ENCODE results near the gene LPCAT4.
"Not testable (repeated sequence)": the region's sequence is repeated elsewhere in the genome, so short reads cannot be mapped to it uniquely, and the experiment has no call there.

LPCAT4 gene, protein sequence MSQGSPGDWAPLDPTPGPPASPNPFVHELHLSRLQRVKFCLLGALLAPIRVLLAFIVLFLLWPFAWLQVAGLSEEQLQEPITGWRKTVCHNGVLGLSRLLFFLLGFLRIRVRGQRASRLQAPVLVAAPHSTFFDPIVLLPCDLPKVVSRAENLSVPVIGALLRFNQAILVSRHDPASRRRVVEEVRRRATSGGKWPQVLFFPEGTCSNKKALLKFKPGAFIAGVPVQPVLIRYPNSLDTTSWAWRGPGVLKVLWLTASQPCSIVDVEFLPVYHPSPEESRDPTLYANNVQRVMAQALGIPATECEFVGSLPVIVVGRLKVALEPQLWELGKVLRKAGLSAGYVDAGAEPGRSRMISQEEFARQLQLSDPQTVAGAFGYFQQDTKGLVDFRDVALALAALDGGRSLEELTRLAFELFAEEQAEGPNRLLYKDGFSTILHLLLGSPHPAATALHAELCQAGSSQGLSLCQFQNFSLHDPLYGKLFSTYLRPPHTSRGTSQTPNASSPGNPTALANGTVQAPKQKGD

DNA sequence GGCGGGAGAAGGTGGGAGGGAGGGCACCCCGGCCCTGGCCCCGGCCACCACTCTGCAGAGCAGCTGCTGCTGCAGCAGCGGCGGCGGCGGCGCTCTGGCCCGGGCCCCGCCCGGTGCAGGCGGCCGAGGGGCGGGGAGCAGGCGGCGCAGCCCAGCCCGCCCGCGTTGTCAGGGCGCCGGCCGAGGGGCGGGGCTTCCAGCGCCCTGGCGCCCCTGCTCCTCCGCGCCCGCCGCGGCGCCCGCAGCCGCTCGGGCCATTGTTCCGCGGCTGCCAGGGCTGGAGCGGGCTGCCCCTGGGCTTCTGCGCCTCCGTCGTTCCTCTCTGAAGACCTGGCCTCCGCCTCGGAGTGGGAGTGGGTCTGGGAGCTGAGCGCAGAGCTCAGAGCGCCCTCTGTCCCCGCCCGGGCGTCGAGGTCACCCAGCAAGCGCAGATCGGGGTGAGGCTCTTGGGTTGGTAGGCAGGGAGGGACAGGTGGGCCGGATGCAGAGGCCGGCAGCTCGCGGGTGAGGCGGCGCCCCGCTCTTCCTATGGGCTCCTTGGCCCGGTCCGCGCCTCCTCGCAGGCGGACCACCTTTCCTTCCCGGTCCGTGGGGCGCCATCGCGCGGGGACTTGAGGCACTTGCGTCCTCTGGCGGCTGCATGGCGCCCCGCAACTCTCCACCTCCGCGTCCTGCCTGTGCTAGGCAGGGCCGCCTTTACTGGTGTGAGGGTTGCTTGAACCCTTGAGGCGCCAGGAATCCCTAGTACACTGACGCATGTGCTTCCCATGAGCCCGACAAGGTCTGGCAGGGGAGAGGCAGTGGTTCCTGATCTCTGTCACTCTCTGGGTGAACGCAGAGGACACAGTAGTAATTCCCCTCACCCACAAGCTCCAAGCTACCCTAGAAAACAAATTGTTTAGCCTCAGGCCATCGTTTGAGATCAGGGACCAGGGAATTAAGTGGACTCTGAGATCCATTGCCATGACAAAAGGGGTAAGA lies at the start of gene LPCAT4:
Gene LPCAT4 (minus strand): TSS at position 96 of the 981 bp plus-strand sequence. CDS start 96 bp downstream, outside the sequence.
- DNase-seq = peak; percentile 80 to 93

DNA sequence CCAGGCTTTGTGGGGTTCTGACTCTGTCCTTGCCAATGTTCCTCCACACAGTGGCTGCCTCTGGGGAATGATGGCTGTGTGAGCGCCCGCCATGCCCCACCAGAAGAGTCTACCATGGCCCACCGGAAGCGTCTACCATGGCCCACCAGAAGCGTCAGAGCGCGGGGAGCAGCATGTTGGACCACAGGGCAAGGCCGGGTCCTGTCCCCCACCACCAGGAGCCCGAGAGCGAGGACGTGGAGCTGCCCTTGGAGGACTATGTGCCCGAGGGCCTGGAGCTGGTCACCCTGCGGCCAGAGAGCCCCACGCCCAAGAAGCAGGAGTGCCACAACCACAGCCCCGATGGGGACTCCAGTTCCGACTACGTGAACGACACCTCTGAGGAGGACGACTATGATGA lies 42.5 kb upstream of the LPCAT4 start:
- DNase-seq = not testable (repeated sequence)

DNA sequence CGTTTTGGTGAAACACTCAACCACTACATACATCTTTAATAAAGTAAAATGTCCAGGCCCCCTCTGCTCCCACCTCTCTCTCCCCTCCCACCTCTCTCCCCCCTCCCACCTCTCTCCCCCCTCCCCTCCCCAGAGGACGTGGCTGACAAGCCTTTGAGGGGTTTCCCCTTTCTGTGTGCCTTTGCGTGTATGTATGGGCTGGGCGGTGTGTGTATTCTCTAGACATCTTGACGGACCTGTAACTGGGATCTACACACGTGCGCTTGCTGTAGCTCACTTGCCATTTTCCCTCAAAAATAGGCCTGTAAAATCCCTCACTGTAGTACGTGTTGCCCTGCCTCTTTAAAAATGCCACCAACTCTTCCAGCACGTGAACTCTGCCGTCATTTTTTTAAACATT lies 42.0 kb upstream of the LPCAT4 start:
- not testable (repeated sequence) for DNase-seq

DNA sequence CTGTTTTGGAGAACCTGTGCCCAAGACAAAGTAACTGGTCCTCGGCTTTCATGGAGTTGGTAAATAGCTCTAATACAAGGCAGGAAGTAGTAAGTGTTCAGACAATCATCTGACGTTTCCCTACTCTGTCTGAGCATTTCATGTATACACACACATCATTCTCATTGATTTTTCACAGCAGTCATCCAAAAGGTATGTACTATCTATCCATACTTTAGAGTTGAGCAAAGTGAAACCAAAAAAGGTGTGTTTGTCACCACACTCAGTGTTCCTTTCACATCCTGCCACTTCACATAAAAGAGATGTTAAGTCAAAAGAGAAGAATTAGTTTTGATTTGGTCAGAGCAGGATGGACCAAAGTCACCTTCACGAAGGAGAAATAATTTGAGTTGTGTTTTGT lies 36.9 kb upstream of the LPCAT4 start:
- DNase-seq = not testable (repeated sequence)

DNA sequence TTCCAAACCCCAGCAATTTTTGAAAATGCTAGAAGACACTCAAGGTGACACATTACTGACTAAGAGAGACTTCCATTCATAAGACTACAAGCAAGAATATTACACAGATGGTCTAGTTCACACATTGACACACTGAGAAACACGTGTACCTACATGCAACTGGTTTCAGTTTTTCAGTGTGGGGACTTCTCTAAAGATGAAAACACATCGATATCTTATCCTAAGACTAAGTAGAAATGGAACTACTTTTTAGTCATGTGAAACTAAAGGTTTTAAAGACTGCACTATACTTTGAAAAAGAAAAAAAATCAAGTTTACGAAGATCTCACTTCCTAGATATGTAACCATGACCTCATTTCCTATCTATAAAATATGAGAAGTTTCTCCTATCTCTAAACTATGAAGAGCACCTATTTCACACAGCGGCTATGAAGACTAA lies 36.2 kb upstream of the LPCAT4 start:
- DNase-seq = not testable (repeated sequence)

DNA sequence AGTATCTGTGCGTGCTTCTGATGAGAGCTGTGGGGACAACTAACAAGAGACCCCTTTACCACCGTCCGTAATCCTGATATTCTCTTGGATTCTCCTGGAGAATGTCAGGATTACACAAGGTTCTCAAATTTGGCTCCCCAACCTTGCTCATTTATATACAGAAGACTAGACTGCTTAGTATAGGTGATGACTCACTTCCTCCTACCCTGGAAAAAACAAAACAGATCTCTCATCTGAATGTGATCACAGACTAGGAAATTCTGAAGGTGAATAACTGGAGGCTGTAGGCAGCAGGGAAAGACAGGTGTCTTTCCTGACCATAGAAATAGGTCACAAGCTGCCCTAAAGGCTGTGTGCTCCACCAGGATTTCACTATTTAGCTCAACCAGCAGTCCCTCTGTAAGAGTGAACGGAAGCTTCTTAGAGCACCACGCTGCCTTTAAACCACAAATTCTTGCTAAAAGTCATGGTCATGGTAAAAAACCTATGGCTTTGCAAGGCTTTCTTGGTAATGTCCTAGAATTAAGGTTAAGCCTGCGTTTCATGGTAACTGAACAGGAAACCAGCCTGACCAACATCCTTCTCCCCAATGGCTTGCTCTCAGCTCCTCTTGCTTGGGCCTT lies 30.8 kb upstream of the LPCAT4 start:
- not testable (repeated sequence) for DNase-seq

DNA sequence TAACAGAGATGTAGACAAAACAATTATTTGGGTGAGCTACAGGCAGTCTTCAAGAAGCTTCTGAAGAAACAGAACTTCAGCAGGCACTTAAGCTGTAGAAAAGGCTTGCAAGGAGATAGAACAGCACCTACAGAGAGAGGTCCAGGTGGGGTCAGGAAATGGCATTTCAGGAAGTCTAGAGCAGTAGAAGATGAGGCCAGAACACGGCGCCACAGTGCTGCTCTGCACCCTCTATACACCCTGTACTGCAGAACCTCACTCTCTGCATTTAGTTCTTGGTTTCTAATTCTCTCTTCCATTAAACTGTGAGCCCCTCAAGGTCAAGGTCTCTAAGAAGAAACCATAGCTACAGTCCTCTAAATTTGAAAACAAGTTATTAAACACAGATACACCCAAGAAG lies 26.0 kb upstream of the LPCAT4 start:
- not testable (repeated sequence) for DNase-seq

DNA sequence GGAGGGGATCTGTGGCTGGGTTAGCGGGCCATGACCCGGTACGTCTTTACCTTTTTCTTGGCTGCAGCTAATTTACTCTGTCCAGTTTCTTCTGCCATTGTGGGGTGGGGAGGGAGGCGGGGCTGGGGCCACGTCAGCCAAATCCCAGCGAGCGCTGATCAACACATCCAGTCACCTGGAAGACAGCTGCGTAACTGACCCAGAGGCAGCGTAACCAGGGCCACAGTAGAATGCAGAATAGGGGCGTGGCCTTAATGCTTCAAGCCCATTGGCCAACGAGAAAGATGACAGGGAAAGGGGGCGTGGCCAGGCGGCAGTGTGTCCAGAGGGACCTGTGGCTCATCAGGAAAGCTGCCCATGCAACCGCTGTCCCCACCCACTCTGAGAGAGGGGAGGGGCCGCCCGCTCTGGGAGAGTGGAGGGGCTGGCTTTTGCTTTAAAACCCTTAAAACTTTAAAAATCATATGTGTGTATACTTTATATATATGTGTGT lies 22.6 kb upstream of the LPCAT4 start:
- DNase-seq = not testable (repeated sequence)

DNA sequence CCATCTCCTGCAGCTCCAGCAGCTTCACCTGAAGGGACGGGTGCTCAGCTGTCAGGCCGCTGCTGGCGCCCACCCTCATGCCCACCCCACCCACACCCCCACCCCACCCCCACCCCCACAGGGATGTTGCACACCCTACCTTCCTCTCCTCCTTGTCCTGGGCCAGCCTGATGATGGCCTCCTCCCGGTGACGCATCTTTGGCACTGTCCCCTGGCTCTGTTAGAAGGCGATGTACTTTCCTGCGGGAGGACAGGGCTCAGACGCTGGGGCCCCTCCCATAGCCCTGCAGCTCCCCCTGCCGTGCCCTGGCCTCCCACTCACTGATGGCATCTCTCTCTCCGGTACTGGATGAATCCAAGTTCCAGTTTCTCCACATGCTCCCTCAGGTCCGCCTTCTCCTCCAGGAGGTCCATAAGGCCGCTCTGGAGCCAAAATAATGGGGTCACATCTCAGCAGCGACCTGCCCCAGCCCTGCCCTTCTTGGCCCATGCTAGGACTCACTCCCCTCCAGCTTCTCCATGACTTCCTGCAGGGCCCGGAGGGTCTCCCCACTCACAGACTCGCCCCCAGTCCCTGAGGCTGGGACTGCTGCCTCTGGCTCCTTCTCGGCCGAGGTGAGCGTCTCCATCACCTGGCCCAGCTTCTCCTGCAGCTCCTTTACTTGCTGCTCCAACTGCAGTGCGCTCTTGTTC lies 15.0 kb upstream of the LPCAT4 start:
- DNase-seq = not testable (repeated sequence)

DNA sequence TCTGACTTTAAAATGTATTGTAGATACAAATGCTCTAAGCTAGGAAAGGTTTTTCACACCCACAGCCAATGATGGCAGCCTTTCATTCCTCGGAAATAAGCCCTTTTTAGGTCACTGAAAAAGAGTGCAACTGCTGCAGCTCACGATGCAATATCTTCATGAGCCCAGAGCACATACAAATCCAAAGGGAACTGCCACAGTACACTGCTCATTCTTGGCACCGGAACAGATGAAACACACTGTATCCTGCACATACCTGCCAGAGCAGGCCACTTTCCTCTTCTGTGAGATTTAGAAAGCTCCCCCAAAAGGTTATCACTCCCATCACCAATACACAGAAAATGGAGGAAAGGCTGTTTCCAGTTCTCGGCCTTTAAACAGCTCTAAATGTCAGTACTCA lies 13.5 kb upstream of the LPCAT4 start:
- not testable (repeated sequence) for DNase-seq

DNA sequence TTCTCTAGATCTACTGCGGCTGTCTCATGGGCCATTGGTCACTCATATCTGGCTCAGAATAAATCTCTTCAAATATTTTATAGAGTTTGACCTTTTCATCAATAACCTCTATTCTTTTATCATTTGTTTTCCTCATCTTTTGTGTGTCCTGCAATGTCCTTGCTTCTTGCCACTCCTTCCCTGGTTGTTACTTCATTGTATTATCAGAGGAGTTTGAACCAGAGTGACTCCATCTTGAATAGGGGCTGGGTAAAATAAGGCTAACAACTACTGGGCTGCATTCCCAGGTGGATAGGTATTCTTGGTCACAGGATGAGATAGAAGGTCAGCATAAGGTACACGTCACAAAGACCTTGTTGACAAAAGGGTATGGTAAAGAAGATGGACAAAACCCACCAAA lies 9.9 kb upstream of the LPCAT4 start:
- no peak for DNase-seq

DNA sequence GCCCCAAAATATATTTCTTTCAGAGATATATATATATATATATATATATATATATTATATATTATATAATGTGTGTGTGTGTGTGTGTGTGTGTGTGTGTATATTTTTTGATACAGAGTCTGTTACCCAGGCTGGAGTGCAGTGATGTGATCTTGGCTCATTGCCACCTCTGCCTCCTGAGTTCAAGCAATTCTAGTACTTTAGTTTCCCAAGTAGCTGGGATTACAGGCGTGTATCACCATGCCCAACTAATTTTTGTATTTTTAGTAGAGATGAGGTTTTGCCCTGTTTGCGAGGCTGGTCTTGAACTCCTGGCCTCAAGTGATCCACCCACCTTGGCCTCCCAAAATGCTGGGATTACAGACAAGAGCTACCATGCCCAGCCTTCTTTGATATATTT lies 8.5 kb upstream of the LPCAT4 start:
- DNase-seq = not testable (repeated sequence)

DNA sequence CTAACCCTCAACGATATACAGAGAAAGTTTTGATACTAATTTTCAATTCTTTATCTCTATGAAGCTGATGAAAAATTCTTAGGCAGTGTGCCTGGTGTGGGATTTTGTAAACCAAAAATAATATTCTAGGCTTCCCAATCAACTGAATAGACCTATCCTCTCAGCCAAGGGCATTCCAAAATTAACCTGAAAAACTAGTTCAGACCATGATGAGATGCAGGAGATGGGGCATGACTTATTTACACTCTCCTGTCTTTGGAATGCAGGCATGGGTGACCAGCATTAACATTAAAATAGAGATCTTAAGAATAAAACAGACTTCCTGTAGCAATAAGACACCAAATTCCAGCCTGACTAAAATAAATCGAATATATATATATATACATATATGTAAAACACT lies 7.8 kb upstream of the LPCAT4 start:
- DNase-seq = no peak

DNA sequence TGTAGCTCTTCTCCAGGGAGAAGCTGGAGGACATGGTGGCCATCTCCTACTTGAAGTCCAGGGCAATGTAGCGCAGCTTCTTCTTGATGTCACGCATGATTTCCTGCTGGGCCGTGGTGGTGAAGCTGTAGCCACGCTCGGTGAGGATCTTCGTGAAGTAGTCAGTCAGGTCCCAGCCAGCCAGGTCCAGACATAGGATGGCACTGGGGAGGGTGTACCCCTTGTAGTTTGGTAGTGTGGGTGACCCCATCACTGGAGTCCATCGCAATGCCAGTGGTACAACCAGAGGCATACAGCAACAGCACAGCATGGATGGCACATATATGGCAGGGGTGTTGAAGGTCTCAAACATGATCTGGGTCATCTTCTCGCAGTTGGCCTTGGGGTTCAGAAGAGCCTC lies 7.0 kb upstream of the LPCAT4 start:
- DNase-seq = no peak

DNA sequence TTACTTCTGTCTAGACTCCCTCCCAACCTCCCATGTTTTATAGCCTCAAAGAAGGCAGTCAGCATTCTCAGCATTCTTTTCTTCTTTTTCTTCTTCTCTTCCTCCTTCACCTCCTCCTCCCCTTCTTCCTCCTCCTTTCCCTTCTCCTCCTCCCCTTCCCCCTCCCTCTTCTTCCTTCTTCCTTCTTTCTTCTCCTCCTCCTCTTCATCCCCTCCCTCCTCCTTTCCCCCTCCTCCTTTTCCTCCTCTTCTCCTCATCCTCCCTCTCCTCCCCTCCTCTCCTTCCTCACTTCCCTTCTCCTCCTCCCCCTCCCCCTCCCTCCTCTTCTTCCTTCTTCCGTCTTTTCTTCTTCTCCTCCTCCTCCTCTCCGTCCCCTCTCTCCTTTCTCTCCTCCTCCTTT lies 3.6 kb upstream of the LPCAT4 start:
- DNase-seq = no peak

DNA sequence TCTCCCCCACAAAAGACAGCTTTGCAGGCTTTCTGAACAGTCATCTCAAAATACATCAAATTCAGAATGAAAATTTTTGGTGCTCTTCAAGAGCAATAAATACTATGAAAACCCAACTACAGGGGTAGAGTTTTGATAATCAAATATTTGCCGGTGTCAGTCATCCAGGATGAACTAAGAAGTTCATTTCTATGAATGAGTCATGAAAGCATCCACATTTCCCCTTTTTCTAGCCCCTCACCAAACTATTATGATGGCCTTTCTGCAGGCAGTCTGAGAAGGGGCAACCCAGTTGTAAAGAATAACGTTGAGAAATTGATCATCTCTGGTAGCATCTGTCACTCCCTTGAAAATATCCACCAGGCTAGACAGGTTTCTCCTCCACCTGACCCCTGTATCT lies 3.1 kb upstream of the LPCAT4 start:
- no peak for DNase-seq

DNA sequence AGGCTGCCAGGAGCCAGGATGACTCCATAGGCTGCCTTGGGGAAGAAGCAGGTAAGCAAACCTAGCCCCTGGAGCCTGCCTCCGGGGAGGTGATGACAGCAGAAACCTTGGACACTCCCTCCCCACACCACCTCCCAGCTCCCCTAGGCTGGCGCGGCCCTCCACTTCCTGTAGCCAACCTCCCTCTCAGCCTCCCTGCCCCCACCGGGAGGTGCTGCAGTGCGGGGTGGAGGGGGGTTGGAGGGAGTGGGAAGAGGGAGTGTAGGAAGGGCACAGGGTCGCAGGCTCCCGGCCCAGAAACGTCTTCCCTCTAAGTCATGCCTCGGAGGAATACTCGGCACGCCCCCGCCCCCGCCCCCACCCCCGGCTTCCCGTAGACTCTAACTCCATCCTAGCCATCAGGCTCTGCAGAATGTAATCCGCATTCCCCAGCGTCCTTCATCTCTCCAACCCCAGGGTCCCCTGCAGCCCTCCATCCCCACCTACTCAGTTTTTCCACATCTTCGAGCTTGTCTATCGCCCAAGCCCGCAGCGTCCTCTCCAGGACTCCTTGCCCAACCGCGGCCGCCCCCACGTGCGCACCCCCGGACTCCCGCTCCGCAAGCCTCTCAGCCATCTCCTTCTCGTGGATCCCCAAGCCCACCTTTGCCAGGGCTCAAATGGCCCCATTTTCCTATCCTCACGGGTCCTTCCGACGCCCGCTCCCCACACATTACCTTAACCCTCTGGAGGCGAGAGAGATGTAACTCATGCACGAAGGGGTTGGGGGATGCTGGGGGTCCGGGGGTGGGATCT lies 528 bp downstream of the LPCAT4 start:
- peak; percentile 55 to 76 for DNase-seq

DNA sequence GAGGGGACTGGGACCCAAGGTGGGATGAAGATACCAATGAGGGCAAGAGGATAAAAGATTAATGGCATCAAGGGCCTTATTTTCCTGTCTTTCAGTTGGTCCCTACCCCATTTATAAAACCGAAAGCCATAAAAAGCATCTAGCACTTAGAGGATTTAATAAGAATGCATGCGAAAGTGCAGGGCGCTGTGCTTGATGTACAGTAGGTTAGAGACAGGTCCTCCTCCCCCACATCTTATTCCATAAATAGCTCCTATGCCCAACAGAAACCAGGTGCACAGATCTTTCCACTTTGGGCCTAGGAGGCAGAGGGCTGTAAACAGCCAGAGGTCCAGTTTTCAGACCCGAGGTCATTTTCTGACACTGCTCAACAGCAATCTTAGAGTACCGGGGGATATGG lies 1.2 kb downstream of the LPCAT4 start:
- DNase-seq = peak in 1 of 2 experiments; percentile 33

DNA sequence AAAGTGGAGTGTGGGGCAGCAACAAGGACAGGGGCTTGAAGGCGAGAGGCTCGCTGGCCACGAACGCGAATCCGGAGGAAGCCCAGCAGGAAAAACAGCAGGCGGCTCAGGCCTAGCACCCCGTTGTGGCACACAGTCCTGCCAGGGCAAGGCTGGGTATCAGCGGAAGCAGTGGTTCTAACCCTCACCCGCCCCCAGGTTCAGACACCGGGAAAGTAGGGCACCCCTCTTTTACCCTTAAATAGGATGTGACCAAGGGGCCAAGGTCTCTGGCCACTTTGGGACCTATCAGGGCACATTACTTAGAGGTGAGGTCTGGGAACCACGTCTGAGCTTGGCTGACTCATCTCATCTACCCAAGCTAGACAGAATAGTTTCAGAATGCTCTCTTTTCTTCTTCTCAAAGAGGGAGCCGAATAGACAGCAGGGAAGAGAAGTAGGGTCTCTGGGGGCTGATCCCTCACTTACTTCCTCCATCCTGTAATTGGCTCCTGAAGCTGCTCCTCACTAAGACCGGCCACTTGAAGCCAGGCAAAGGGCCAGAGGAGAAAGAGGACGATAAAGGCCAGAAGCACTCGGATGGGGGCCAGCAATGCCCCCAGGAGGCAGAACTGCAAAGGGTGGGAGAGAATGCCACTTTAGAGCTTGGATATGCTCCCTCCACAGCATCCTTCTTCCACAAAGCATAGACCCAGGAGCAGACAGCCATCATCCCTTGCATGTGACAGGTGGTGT lies 1.7 kb downstream of the LPCAT4 start:
- no peak for DNase-seq

DNA sequence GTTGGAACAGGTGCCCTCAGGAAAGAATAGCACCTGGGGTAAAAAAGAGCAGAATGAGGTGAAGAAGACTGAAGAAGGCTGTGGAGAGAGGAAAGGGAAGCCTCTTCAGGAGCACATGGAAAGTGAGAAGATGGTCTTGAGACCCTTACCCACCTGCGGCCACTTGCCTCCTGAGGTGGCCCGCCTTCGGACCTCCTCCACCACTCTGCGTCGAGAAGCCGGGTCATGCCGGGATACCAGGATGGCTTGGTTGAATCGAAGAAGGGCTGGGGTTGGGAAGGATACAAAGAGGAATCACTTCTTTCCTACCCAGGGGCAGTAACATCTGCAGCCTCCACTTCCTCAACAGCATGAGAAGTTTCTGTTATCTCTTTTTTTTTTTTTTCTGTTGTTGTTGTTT lies 3.0 kb downstream of the LPCAT4 start:
- no peak for DNase-seq
